ENCODE results near the gene PTGIR.

PTGIR gene
- 0.07 to 0.24 reads per million in 2 donors for total RNA-seq

DNA sequence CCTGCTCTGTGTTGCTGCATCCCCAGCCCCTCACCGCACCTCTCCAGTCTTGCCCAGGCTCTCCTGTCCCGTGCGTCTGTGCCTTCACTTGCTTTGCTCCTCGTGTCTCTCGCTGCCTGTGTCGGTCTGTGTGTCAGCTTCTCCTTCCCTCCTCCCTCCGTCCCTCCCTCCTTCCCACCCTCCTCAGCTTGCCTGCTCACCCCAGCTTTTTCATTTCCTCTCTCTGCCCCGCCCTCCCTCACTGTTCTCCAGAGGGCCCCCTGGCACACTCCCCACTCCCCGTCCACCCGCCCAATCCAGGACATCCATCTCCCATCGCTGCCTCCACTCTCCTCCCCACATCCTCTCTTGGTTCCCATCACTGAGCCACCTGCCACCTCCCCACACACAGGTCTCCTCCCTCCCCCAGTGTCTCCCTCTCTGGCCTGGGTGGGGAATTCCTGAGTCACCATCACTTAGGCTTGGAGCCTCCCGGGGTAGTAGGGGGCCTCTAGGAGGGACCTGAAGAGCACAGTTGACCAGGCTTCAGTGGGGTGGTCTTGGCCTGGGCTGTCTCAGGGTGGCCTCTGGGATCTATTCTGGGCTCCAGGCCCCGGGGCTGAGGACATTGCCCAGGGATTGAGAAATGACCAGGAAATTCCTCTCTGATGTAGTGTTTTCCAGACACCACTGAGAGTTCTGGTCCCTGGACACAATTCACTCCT lies at the start of gene PTGIR:
TSS of gene PTGIR (minus strand) at position 132 of the 704 bp plus-strand sequence. CDS start 864 bp downstream, outside the sequence.
- no peak for DNase-seq

DNA sequence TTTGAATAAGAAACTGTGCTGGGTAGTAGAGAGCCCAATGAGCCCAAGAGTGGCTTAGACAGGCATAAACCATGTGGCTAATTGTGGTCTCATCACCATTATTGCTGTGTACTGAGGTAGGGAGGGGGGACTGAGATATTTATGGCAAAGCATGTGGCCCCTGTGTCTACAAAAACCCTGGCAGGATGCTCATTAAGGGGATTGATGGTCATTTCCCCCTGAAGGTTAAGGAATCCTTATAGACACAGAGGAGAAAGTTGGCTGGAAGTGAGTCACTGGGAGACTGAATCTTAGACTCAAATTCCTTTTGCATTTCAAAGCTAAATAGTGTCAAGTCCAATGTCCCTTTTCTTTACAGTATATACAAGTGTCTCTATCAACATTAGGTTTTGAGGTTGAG lies 45.9 kb upstream of the PTGIR start:
- no peak for DNase-seq

- DNase-seq: no peak
Measured at GRCh38 chr19:46668662-46669061, 43.8 kb upstream of the PTGIR start.

GRCh38 chr19:46665072-46665471 lies 40.2 kb upstream of the PTGIR start:
- no peak for DNase-seq

DNA sequence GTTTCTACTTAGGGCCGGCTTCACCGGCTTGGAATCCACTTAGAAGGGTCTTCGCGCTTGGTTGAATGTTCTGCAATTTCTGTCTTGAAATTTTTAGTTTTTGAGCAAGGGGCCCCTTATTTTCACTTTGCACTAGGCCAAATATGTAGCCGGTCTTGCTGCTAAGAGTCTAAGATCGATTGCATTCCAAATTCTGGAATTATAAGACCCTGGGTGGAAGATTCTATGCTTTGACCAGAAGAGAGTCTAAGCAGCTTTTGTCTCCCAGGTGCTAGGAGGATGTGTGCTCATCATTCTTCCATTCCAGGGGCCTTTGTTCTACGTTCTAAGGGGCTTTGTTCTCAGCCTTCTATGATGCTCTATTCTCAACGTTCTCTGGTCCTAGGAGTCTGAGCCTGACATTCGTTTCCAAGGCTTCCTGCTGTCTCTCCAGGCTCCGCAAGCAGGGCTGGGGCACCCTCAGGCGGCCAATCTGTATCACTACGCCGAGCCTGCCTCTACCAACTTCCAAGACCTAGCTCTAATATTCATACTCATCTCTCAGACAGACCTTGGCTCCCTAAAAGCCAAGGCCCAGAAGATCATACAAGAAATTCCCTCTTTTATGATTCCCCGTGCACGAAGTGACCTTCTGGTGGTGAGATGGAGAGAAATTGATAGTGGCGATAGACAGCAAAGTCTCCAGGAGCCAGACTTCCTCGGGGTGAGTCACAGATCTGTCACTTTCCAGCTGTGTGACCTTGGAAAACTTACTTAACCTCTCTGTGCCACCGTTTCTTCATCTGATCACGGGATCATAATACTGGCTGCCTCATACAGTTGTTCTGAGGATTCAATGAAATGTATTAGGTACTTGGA lies 37.1 kb upstream of the PTGIR start:
- DNase-seq: peak; percentile 67

DNA sequence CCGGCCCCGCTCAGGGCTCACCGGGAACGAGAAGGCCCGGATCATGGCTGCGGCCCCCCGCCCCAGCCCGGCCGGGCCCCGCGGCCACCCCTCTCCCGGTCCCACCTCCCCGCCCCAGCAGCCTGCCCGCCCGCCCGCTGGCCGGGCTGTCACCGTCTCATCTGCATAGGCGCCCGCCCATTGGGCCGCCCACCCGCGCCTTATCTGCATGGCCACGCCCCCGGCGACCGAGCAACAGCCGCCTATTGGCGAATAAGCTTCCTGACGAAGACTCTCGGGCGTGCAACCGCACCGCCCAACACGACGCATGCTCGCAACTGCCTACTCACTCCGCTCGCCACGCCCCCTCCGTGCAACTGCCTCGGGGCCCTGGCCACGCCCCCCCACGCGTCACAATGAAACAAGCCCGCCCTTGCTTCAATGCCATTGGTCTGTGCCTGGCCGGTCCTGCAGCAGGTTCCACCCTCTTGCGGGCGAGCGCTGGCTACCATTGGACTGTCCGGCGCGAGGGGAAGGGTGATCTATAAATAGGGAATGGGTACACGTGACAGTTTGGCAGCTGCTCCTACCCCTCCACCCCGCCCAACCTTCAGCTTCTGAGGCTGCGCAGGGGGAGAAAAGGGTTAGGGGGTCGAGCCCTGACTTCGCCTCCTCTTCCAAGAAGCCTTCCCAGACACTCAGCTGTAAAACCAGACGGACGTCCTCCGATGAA lies 36.3 kb upstream of the PTGIR start, which contains the start of gene DACT3:
TSS of gene DACT3 (minus strand) at position 163 of the 712 bp plus-strand sequence. CDS start at position 45, 118 bp downstream.
- DNase-seq: peak; percentile 100

GRCh38 chr19:46660551-46661019 lies 35.7 kb upstream of the PTGIR start:
- DNase-seq: no peak

DNA sequence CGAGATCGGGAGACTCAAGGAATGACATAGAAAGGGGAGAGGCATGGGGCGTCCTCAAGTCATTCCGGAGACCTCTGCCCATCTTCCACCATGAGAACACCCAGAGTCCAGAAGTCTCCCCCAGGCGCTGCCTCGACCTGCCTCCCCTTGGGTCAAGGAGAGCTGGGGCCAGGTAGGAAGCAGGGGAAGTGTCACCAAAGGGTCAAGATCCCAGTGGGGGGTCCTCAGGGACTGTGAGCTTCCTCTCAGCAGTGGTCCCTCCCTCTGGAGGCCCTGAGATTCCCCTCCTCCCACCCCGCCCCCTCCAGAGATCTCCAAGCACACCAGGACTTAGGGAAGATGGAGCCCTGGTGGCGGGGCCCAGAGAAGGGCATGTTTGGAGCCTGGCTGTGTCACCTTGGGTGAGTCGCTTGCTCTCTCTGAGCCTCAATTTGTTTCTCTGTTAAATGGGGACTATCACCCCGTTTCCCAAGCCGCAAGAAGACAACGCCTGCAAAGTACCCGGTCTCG lies 35.2 kb upstream of the PTGIR start:
- DNase-seq: no peak

DNA sequence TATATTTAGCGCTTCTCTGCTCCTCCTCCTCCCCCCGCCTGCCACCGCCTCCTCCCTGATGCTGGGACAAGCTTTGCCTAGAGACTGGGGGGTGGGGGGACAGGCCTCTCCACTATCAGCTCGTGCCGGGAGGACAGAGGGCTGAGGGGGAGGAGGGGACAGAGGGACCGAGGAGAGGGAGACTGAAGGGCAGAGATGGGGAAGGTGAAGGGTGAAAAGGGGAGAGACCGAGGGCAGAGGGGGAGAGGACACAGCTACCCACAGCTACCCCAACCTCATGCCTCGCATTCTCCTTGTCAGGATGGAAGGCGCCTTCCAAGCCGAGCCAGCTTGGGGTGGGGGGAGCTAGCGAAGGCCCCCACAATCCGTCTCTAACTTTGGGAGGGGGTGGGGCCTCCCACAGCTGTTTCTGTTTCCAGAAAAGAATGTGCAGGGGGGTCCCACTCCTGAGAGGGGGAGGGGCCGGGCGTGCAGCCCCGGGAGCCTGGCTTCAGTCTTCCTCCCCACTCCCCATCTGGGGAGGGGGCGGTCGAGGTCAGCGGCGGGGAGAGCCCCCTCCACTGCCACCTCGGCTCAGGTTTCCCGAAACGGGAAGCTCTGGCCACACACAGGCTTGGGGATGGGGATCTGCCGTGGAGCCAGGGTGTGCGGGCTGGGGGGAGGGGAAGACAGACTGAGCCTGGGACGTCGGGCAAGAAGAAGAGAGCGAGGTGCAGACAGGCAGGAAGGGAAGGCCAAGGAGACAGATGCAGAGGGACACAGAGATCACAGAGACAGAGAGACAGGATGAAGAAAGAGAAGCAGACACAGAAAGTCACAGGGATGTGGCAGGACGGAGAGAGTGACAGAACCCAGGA lies 34.5 kb upstream of the PTGIR start:
- DNase-seq: no peak

- no peak for DNase-seq
Measured at GRCh38 chr19:46656541-46656940, 31.7 kb upstream of the PTGIR start.

GRCh38 chr19:46654621-46655152 lies 29.8 kb upstream of the PTGIR start:
- no peak for DNase-seq

DNA sequence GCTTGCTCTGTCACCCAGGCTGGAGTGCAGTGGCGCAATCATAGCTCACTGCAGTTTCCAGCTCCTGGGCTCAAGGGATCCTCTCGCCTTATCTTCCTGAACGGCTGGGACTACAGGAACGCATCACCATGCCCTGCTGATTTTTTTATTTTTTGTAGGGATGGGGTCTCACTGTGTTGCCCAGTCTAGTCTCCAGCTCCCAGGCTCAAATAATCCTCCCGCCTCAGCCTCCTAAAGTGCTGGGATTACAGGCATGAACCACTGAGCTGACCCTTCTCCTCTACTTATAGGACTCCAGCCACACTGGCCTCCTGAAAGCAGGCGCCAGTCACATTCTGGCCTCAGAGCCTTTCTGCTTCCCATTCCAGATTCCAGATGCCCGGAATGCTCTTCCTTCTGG lies 25.6 kb upstream of the PTGIR start:
- DNase-seq: no peak

GRCh38 chr19:46648961-46649960 lies 24.4 kb upstream of the PTGIR start:
- DNase-seq: no peak

- DNase-seq: no peak
Measured at GRCh38 chr19:46648060-46648960, 23.4 kb upstream of the PTGIR start.

GRCh38 chr19:46646402-46646801 lies 21.5 kb upstream of the PTGIR start:
- DNase-seq: no peak

DNA sequence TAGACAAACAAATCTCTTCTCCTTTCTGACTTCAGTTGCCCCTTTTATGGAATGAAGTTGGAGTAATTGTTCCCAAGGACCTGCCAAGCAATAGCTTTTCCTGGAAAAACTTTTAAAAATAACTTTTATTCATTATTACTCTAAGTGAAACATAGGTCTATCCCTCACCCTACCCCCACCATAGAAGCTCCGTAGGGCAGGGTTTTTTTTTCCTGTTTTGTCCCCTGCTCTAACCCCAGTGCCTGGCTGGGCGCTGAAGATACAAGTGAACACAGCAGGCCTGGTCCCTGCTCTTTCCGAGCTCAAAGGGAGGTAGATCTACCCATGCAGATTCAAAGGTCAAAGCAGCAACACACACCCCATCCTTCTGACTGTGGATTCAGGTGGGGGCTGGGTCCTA lies 19.8 kb upstream of the PTGIR start:
- no peak for DNase-seq

GRCh38 chr19:46640656-46641055 lies 15.8 kb upstream of the PTGIR start:
- DNase-seq: no peak

DNA sequence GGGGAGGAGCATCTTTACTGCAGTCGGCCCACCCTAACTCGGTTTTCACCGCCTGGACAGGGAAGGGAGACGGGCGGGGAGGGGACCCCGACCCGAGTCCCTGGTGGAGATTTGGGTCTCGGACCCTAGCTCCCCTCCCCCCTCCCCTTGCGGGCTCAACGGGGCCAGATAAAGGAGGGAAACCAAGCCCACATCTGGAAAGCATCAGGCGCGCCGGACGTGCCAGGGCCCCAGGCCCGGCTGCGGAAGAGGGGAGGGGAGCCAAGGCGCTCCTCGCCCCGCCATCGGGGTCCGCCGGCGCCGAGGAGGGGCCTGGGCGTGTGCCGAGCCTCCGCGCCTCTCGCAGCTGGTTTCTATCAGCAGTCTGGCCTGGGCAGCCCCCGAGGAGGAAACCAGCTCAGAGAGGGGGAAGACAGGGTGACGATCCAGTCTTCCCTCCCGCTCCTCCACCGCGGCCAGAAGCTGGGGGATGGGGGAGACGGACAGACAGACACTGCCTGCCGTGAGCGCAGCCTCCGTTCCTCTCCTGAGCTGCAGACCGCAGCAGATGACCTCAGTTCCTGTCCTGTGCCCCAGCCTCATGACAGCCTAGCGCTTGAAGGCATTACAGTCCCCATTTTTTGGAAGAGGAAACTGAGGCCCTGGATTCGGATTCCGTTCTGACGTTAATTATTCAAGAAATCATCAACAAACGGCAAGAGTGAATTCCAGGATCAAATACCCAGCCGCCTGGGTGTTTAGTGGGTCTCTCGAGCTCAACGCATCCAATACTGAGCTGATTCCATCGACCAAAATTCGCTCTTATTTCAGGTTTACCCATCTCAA lies 14.7 kb upstream of the PTGIR start:
- no peak for DNase-seq

Data from T-helper 9 cell (primary cell).